Measurements from ENCODE around the gene CELSR1. TPM values are rescaled to one million over a fixed set of nuclear protein-coding genes. Genes with fewer than 3 reads are reported as not detected.

Gene CELSR1
- total and polyA plus RNA-seq, 2 of the 13 experiments (the other 11 are each of a cell fraction or from before 2014, with no cell fraction given), result 0.78 to 1.8 TPM

- TF ChIP-seq CC2D1A (CRISPR knock-in tag; IDR thresholded peaks at IDR 0.05) (no peak), CHD4 (IDR thresholded peaks at IDR 0.05; ENCODE audit: borderline replicate concordance, low read length) (0 out of 2 replicates have a peak, but pooled peaks have one; percentile 13), ZNF121 (CRISPR knock-in tag; IDR thresholded peaks at IDR 0.05) (no peak), ZNF280B (CRISPR knock-in tag; IDR thresholded peaks at IDR 0.05; ENCODE audit: borderline replicate concordance) (peak; percentile 46; the same call in 1 of the 2 replicates), CSRNP1 (CRISPR knock-in tag; IDR thresholded peaks at IDR 0.05) (no peak), ZNF607 (CRISPR knock-in tag; IDR thresholded peaks at IDR 0.05; ENCODE audit: borderline replicate concordance) (peak; percentile 33; the same call in 1 of the 2 replicates)
These were observed 85.0 kb downstream of the CELSR1 start (continued) for GRCh38 chr22:46452195-46453005.

- 96% methylated on average over 5 of the region's 12 CpGs for WGBS (ENCODE audit: low lambda C conversion rate)
These were observed 85.7 kb downstream of the CELSR1 start for GRCh38 chr22:46451741-46452140.

More at GRCh38 chr22:46451741-46452140, 85.7 kb downstream of the CELSR1 start:
- Histone ChIP-seq H3K4me3 (replicated peaks in 1 of 3; ENCODE audit: insufficient read depth in 1 of 3, low read depth in 2 of 3, low read length in 3 of 3) (no peak overlapping the region), H3K27me3 (ENCODE audit: control insufficient read depth in 1 of 2, insufficient read depth in 2 of 2, low read length in 2 of 2) (no peaks in the 10 kb centered on the region; a peak in 1 of 5 replicates), H3K36me3 (replicated peaks in 1 of 2; ENCODE audit: control insufficient read depth in 1 of 2, insufficient read depth in 2 of 2, low read length in 2 of 2) (no peaks in the 10 kb centered on the region), H4K20me1 (ENCODE audit: insufficient read depth, low read length) (no peaks in the 10 kb centered on the region), H3K27ac (ENCODE audit: extremely low read length, insufficient read depth, low read length) (no peak overlapping the region), H3K4me2 (ENCODE audit: low read depth, low read length) (no peak overlapping the region), H3K9me3 (ENCODE audit: low read length) (no peaks in the 10 kb centered on the region), H2AFZ (ENCODE audit: low read length) (no peak overlapping the region), H3K4me1 (ENCODE audit: insufficient read depth, low read length) (peaks cover 78% of the 10 kb centered on the region), H3K79me2 (ENCODE audit: insufficient read depth, low read length) (no peaks in the 10 kb centered on the region), H3K9ac (ENCODE audit: insufficient read depth, low read depth, low read length) (no peak overlapping the region)
- FAIRE-seq (no peak), ATAC-seq (no peak), DNase-seq (ENCODE audit: low spot score) (no peak)
- ChIA-PET POLR2A (no interaction called here), CTCF (ENCODE audit: low intra/inter-chr PET ratio, low total read pairs) (no interaction called here)
- in situ Hi-C loops (cut with HindIII; ENCODE audit: extremely low pct_ligation_motif_present, low pct_unique_long_range_greater_than_20kb), result no loop called here
- intact Hi-C loops (cut with micrococcal nuclease; ENCODE audit: unreplicated experiment), result loop anchor here (10.0 kb wide), 1 partner anchor 93 kb away; no protein-coding TSS in a partner anchor
- TF ChIP-seq NPAS2 (CRISPR knock-in tag; IDR thresholded peaks at IDR 0.05; ENCODE audit: borderline replicate concordance) (no peak), HNRNPK (IDR thresholded peaks at IDR 0.05; ENCODE audit: low read depth, low read length, poor library complexity, severe bottlenecking) (no peak), MLX (CRISPR knock-in tag; IDR thresholded peaks at IDR 0.05) (no peak), ZNF782 (CRISPR knock-in tag; IDR thresholded peaks at IDR 0.05; ENCODE audit: borderline replicate concordance) (no peak), STAG1 (CRISPR knock-in tag; IDR thresholded peaks at IDR 0.05) (no peak), FOXK2 (IDR thresholded peaks at IDR 0.05) (no peak)
- no TSS peak for BruUV-seq (replicated peaks)
